ENCODE measurements around the gene DCC.

DCC gene

DNA sequence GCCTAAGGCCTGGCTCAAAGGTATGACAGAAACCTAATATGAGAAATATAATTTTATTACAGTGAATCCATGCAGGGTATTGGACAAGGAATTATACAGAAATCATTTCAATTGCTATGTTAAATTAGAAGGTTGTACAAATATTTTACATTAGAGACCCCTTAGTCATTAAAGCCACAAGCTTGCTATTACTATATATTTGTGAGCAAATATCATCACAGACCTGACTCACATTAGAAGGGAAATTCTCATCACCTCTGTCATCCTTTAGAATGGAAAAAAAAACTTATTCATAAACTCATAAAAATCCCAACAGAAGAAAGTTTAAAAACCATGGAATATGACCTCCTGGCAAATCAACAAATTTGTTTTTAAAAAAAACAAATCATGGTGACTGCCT is 277.9 kb downstream of the DCC start:
- Histone ChIP-seq H3K4me1 (ENCODE audit: control insufficient read depth, insufficient read depth, low read length) (no peaks in the 10 kb centered on the region), H3K4me3 (ENCODE audit: low read length) (no peak overlapping the region), H3K36me3 (ENCODE audit: control insufficient read depth, insufficient read depth, low read length) (no peaks in the 10 kb centered on the region), H3K9ac (ENCODE audit: low read length) (no peak overlapping the region), H3K27me3 (ENCODE audit: control insufficient read depth, insufficient read depth, low read length) (no peaks in the 10 kb centered on the region), H3K9me3 (ENCODE audit: control insufficient read depth, low read length) (no peaks in the 10 kb centered on the region)

DNA sequence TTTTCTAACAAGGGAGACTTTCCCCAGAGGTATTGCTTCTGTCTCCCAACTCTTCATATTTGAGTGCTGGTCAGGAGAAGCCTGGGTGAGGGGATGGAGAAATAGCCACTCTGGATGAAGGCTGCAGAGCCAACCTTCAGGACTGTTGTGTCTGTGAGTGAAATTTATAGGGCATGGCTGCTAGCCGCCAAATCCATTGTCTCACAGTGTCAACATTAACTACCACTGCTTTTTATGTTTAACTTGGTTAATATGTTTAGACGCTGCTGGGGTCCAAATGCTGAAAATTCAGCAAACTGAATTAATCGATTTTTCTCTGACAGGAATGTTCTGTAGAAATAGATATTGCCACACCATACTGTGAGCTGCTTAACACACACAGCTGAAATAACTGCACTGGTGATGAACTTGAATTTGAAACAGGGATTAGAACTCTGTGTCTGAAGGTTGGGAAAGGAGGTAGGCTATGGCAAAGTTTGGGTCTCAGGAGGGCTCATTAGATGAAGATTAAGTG is 281.0 kb downstream of the DCC start:
- Histone ChIP-seq H3K36me3 (ENCODE audit: control insufficient read depth, insufficient read depth, low read length) (no peaks in the 10 kb centered on the region), H3K4me3 (ENCODE audit: low read length) (no peak overlapping the region), H3K9me3 (ENCODE audit: control insufficient read depth, low read length) (no peaks in the 10 kb centered on the region), H3K27me3 (ENCODE audit: control insufficient read depth, insufficient read depth, low read length) (no peaks in the 10 kb centered on the region), H3K4me1 (ENCODE audit: control insufficient read depth, insufficient read depth, low read length) (no peaks in the 10 kb centered on the region), H3K9ac (ENCODE audit: low read length) (no peak overlapping the region)

DNA sequence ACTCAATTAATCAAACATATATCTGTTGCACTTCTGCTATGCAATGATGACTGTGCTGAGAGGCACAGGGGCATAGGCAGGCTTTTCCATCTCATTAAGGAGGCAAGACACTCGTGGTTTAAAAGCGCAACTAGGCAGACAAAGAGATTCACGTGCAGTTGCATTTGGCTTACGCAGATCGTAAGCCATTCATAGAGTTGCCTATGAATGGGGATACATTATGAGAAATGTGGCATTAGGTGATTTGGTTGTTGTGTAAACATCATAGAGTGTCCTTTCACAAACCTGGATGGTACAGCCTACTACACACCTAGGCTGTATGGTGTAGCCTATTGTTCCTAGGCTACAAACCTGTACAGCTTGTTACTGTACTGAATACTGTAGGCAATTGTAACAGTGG is 284.7 kb downstream of the DCC start:
- Histone ChIP-seq H3K36me3 (ENCODE audit: control insufficient read depth, insufficient read depth, low read length) (no peaks in the 10 kb centered on the region), H3K9ac (ENCODE audit: low read length) (no peak overlapping the region), H3K4me3 (ENCODE audit: low read length) (no peak overlapping the region), H3K4me1 (ENCODE audit: control insufficient read depth, insufficient read depth, low read length) (no peaks in the 10 kb centered on the region), H3K9me3 (ENCODE audit: control insufficient read depth, low read length) (no peaks in the 10 kb centered on the region), H3K27me3 (ENCODE audit: control insufficient read depth, insufficient read depth, low read length) (no peaks in the 10 kb centered on the region)

DNA sequence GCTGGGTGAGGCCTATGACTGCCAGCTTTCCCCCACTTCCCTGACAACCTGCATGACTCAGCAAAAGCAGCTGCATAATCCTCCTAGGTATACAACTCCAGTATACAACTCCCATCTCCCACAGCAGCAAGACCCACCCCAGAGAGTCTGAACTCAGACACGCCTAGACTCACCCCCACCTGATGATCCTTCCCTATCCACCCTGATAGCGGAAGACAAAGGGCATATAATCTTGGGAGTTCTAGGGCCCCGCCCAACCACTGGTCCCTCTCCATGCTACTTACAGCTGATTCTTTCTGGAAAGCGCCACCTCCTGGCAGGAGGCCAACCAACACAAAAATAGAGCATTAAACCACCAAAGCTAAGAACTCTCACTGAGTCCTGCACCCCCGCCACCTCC is 296.5 kb downstream of the DCC start:
- Histone ChIP-seq H3K36me3 (ENCODE audit: control insufficient read depth, insufficient read depth, low read length) (no peaks in the 10 kb centered on the region), H3K9ac (ENCODE audit: low read length) (no peak overlapping the region), H3K4me1 (ENCODE audit: control insufficient read depth, insufficient read depth, low read length) (peaks cover 8% of the 10 kb centered on the region), H3K27me3 (ENCODE audit: control insufficient read depth, insufficient read depth, low read length) (no peaks in the 10 kb centered on the region), H3K4me3 (ENCODE audit: low read length) (no peak overlapping the region), H3K9me3 (ENCODE audit: control insufficient read depth, low read length) (no peaks in the 10 kb centered on the region)

DNA sequence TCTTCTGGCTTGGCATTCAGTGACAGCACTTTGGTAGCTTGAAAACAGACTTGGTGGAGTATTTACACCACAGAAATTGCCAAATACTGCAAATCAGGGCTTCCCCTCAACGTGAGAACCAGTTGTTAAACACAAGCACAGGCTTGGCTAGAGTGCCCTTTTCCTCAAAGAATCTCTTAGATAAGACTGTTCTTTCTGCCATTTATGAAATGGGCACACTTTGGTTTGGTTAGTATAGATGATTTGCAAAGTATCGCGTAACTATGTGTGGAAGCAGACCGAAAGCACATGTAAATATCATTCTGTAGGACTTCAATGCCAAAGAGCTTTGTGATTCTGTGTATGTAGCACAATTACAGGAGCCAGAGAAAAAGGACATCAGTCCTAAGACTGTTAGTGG is 308.2 kb downstream of the DCC start:
- Histone ChIP-seq H3K9ac (ENCODE audit: low read length) (no peak overlapping the region), H3K36me3 (ENCODE audit: control insufficient read depth, insufficient read depth, low read length) (no peaks in the 10 kb centered on the region), H3K9me3 (ENCODE audit: control insufficient read depth, low read length) (no peaks in the 10 kb centered on the region), H3K4me3 (ENCODE audit: low read length) (no peak overlapping the region), H3K27me3 (ENCODE audit: control insufficient read depth, insufficient read depth, low read length) (no peaks in the 10 kb centered on the region), H3K4me1 (ENCODE audit: control insufficient read depth, insufficient read depth, low read length) (no peaks in the 10 kb centered on the region)

DNA sequence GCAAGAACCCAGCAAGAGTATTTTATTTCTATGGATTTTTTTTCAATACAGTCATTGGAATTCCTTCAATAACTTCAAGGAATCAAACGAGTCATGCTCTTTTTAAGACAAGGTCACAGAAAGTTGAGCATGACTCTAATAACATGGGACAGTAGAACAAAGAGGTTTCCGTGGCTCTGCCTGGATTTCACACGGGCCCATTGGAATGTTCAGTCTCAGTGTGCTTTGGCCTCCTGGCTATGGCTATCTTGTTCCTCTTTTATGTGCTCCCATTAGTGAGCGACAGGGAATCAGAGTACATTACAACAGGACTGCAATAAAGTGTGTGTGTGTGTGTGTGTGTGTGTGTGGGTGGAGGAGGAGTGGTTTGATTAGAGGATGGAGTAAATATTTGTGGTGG is 312.4 kb downstream of the DCC start:
- Histone ChIP-seq H3K9me3 (ENCODE audit: control insufficient read depth, low read length) (no peaks in the 10 kb centered on the region), H3K27me3 (ENCODE audit: control insufficient read depth, insufficient read depth, low read length) (no peaks in the 10 kb centered on the region), H3K36me3 (ENCODE audit: control insufficient read depth, insufficient read depth, low read length) (no peaks in the 10 kb centered on the region), H3K4me3 (ENCODE audit: low read length) (no peak overlapping the region), H3K9ac (ENCODE audit: low read length) (no peak overlapping the region), H3K4me1 (ENCODE audit: control insufficient read depth, insufficient read depth, low read length) (no peaks in the 10 kb centered on the region)

DNA sequence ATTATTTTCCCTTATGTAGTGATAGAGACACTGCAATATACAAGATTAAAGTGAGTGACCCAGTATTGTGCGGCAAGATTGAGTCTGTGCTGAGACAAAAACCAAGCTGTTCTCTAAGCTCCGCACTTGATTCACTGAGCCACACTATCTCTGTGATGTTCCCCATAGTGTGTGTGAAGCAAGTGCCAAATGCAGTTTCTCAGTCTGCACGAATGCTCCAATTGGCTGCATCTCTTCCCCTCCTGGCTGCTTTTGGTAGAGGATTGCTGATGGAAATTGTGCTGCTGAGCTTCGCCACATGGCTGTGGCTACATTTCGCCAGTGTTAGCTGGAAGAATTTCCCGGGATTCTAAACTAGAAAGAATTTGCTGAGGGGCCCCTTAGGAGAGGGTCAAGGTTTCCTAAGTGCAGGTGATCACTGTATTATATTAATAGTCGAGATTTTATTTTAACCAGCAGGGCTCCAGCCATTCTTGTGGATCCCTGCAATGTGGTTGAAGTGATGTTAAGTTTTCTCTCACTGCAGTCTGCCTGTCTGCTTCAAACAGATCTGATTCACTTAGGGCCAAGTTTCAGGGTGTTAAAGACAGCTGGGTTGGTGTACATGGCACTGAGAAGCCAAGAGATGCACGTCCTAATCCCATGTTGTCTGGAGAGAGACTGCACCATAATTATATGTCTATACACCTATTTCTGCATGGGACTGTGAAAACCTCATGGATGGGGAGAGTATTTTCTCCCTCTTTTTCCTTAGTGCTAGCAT is 317.2 kb downstream of the DCC start:
- Histone ChIP-seq H3K4me3 (ENCODE audit: low read length) (no peak overlapping the region), H3K36me3 (ENCODE audit: control insufficient read depth, insufficient read depth, low read length) (no peaks in the 10 kb centered on the region), H3K4me1 (ENCODE audit: control insufficient read depth, insufficient read depth, low read length) (no peaks in the 10 kb centered on the region), H3K9me3 (ENCODE audit: control insufficient read depth, low read length) (no peaks in the 10 kb centered on the region), H3K27me3 (ENCODE audit: control insufficient read depth, insufficient read depth, low read length) (no peaks in the 10 kb centered on the region), H3K9ac (ENCODE audit: low read length) (no peak overlapping the region)

DNA sequence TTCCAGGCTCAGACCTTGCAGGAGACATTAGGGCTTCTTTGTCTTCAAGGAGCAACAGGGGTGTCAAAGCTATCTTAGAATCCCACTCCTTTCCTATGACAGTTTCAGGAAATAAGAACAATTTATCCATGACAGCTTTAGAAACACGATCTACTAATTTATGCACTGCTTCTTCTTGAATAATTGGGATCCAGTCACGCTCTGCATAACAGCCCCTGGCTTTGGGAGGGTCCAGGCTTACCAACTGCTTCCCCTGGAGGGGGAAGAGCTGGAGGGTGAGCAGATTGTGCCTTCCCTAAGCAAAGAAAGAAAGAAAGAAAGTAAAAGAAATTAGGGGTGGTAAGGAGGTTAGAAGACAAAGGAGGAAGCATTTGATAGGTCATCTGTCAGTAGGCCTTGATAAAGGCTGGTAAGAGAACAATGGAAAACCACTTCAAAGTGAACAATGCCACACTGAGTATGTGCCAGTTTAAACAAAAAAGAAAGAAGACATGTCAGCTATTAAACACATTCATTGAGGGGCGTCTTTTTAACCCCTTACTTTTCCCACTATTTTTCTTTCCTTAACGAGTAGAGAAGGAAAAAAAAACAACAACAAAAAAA is 327.6 kb downstream of the DCC start:
- H3K9me3 ChIP-seq (ENCODE audit: control insufficient read depth, low read length), result no peaks in the 10 kb centered on the region
- no peak overlapping the region for H3K4me3 ChIP-seq (ENCODE audit: low read length)
- no peaks in the 10 kb centered on the region for H3K36me3 ChIP-seq (ENCODE audit: control insufficient read depth, insufficient read depth, low read length)
- H3K4me1 ChIP-seq (ENCODE audit: control insufficient read depth, insufficient read depth, low read length), result no peaks in the 10 kb centered on the region
- H3K27me3 ChIP-seq (ENCODE audit: control insufficient read depth, insufficient read depth, low read length), result no peaks in the 10 kb centered on the region
- H3K9ac ChIP-seq (ENCODE audit: low read length), result no peak overlapping the region

DNA sequence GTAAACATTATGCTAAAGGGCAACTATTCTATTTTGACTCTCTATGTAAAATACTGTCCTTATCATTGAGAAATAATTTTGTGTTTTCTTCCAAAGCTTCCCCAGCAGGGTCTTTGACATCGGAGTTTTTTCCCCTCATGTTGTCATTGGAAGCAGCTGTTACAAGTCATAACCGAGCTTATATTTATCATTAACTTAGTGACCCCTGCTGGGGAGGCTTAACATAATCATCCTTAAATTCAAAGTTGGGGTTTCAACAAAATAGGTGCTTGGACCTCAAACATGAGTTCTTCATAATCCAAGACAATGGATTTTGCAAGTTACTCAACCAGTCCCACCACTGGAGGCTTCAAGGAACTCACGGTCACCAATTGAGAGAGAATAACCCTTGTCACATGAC is 330.9 kb downstream of the DCC start:
- H3K9ac ChIP-seq (ENCODE audit: low read length), result no peak overlapping the region
- no peaks in the 10 kb centered on the region for H3K27me3 ChIP-seq (ENCODE audit: control insufficient read depth, insufficient read depth, low read length)
- H3K9me3 ChIP-seq (ENCODE audit: control insufficient read depth, low read length), result no peaks in the 10 kb centered on the region
- no peaks in the 10 kb centered on the region for H3K4me1 ChIP-seq (ENCODE audit: control insufficient read depth, insufficient read depth, low read length)
- H3K4me3 ChIP-seq (ENCODE audit: low read length), result no peak overlapping the region
- H3K36me3 ChIP-seq (ENCODE audit: control insufficient read depth, insufficient read depth, low read length), result no peaks in the 10 kb centered on the region

DNA sequence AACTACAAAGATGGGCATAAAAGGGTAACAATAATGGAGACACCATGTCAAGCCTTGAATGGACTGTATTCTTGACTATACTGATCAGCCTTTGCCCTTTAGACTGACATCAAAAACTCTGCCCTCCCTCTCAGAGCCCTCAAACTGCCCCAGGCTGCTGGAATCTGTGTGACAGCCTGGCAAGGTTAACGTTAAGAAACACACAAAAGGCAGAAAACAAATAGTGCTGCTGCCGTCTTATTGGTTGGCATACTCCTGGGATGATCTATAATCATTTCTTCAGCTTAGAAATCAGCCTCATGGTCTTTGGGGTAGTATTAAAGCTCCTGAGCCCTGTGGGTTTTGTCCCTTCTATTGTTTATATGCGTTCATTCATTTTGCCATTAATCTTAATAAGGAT is 338.0 kb downstream of the DCC start:
- Histone ChIP-seq H3K4me1 (ENCODE audit: control insufficient read depth, insufficient read depth, low read length) (no peaks in the 10 kb centered on the region), H3K9me3 (ENCODE audit: control insufficient read depth, low read length) (no peaks in the 10 kb centered on the region), H3K36me3 (ENCODE audit: control insufficient read depth, insufficient read depth, low read length) (no peaks in the 10 kb centered on the region), H3K4me3 (ENCODE audit: low read length) (no peak overlapping the region), H3K27me3 (ENCODE audit: control insufficient read depth, insufficient read depth, low read length) (no peaks in the 10 kb centered on the region), H3K9ac (ENCODE audit: low read length) (no peak overlapping the region)

DNA sequence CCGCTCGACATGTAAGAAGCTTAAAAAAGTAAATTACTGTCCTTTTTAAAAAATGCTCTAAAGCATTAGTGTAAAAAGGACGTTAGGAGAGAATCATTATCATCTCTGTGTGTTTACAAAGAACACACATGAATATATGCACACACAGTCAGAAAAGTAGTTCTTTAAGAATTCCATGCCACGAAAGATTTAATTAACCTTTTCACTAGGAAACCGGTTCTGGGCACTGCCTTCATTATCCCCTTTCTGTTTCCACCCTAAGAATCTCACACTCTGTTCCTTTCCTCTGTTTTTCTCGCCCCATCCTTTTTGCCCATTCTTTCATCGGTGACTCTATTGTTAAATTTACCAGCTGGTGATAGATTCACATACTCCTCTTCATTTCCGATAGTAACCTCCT is 338.6 kb downstream of the DCC start:
- Histone ChIP-seq H3K27me3 (ENCODE audit: control insufficient read depth, insufficient read depth, low read length) (no peaks in the 10 kb centered on the region), H3K4me1 (ENCODE audit: control insufficient read depth, insufficient read depth, low read length) (no peaks in the 10 kb centered on the region), H3K9ac (ENCODE audit: low read length) (no peak overlapping the region), H3K9me3 (ENCODE audit: control insufficient read depth, low read length) (no peaks in the 10 kb centered on the region), H3K4me3 (ENCODE audit: low read length) (no peak overlapping the region), H3K36me3 (ENCODE audit: control insufficient read depth, insufficient read depth, low read length) (no peaks in the 10 kb centered on the region)

DNA sequence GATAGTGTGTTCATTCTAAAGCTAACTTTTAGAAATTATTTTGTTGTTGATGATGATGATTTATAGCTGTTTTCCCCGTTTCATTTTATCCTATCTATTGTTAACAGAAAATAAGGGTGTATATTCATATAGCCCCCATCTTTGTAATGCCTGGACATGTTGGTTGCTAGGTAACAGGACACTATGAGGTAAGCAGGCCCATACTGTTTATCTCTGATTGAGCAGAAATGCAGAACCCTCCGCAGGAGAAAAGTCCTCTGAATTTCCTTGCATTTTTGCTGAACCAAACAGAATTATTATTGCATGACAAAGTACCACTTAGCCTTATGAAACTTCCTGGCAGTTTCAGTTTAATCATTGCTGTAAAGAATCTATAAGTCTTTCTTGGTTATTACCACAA is 339.4 kb downstream of the DCC start:
- H3K9ac ChIP-seq (ENCODE audit: low read length), result no peak overlapping the region
- no peak overlapping the region for H3K4me3 ChIP-seq (ENCODE audit: low read length)
- H3K4me1 ChIP-seq (ENCODE audit: control insufficient read depth, insufficient read depth, low read length), result no peaks in the 10 kb centered on the region
- H3K27me3 ChIP-seq (ENCODE audit: control insufficient read depth, insufficient read depth, low read length), result no peaks in the 10 kb centered on the region
- H3K9me3 ChIP-seq (ENCODE audit: control insufficient read depth, low read length), result no peaks in the 10 kb centered on the region
- no peaks in the 10 kb centered on the region for H3K36me3 ChIP-seq (ENCODE audit: control insufficient read depth, insufficient read depth, low read length)
